Measurements from ENCODE around the gene NGF.
"Not testable (repeated sequence)": the region's sequence is repeated elsewhere in the genome, so short reads cannot be mapped to it uniquely, and the experiment has no call there.

NGF gene
- total RNA-seq, result 0 reads per million in 2 donors

DNA sequence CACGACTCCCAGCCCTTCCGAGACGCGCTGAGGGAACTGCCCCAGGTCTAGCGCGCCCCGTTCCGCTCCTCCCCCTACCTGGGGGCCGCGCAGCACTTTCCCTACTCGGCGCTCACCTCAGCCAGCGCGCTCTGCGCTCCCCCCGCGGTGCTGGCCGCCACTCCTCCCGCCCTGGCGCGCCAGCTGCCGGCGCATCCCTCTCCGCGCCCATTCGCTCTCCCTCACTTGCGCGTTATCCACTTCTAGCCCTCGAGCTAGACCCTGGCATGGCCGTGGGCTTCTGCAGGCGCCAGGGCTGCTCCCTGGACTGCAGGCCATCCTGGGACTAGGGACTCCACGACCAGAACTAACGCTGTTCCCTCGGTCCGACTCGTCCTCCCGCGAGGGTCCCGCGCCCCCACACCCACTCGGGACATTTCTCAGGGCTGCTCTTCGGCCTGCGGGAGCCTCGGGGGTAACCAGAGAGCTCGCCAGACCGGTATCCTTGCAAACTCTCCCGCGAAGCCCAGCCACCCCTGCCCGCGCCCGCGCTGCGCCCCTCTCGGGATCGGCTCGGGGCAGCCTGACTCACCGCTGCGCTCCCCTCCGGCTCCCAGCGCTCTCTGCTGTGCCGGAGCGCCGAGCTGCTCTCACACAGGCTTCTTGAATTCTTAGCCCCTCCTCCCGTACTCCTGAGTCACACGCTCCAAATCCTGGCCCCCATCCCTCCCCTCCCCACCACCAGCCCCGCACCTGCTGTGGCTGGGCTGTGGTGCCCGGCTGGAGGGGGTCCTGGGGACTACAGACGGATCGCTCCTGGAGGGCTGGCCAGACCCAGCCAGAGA lies at the start of gene NGF:
NGF (minus strand) TSS at position 617 of the 824 bp plus-strand sequence. CDS start 51,454 bp downstream, outside the sequence.
- DNase-seq, result no peak

DNA sequence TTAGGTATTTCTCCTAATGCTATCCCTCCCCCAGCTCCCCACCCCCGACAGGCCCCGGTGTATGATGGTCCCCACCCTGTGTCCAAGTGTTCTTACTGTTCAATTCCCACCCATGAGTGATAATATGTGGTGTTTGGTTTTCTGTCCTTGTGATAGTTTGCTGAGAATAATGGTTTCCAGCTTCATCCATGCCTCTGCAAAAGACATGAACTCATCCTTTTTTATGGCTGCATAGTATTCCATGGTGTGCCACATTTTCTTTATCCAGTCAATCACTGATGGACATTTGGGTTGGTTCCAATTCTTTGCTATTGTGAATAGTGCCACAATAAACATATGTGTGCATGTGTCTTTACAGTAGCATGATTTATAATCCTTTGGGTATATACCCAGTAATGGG lies 45.4 kb upstream of the NGF start:
- DNase-seq, result not testable (repeated sequence)

DNA sequence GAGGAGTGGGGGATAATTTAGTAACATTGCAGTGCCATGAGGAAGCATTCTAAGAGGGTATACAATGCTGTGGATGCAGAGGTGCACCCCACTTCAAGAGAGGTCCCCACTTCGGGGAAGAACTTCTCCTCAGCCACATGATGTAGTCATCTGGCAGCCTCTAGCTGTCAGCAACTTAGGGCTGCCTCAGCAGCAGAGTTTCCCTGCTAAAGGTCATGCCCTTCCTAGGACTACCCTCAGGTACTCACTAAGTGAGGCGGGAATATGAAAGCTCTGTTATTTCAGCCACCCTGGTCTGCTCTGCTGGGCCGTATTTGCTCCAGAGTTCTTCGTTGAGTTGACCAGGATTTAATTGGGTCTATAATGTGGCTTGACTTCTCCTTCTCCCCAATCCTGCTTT lies 41.9 kb upstream of the NGF start:
- DNase-seq, result no peak

DNA sequence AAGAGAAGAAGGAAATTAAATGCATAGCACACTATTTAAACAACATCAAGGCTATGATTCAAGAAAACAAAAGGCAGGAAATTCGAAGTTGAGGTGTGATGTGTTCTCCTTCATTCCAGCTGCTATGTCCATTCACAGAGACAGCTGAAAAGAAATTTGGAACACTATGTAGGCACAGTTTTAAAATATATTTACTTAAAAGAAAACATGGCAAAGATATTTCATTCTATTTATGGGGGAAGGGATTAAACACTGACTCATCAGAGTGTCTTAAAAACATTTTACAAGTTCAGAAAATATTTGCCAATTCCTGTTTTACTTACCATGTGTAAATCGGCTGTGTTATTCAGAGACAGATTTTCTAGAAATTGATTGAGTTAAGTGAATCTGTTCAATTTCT lies 39.4 kb upstream of the NGF start:
- no peak for DNase-seq

DNA sequence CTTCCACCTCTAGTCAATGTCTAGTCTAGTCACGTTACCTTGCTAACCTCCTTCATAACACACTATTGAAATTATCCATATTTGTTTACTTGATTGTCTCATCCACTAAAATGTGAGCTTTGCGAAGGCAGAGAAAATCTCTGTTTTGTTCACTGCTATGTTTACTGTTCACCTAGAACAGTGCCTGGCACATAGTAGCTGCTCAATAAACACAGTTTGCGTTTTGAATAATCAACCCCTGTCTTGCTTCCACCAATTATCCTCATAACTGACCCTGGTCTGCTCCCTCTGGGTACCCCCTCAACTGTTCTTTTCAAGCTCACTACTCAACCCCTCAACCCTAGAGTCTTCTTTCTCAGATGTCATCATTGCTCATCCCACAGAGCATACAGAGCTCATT lies 36.5 kb upstream of the NGF start:
- no peak for DNase-seq

DNA sequence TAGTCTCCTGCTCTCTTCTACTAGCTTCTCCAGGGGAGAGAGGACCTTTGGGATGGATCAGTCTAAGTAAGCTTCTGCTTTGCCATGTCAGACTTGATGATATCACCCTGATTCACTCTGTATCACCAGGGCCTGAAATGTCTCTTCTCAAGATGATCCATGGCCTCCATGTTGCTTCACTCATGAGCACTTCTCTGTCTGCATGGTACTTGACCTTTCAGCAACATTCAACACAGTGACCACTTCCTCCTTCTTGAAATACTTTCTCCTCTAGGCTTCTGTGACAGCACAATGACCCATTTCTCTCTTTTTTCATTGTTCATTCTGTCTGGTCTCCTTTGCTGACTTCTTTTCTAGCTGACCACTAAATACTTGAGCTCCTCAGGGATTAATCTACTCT lies 35.3 kb upstream of the NGF start:
- no peak for DNase-seq

DNA sequence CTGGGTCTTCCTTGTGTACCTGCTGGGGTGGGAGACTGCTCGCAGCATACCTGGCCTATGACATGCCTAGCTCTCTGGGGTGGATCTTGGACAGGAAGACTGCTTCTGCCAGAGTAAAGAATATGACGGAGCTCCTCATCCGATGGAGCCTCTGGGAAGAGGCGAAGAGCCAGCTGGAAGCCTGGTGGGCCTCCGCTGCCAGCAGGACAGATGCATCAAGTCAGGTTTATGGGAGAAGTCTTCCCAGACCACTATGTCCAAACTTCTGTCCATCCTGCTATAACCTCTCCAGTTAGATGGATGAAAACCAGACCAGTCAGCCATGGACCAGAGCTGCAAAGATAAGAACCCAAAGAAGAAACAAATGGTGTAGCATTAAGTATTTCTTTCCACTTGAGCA lies 27.7 kb upstream of the NGF start:
- DNase-seq, result no peak

DNA sequence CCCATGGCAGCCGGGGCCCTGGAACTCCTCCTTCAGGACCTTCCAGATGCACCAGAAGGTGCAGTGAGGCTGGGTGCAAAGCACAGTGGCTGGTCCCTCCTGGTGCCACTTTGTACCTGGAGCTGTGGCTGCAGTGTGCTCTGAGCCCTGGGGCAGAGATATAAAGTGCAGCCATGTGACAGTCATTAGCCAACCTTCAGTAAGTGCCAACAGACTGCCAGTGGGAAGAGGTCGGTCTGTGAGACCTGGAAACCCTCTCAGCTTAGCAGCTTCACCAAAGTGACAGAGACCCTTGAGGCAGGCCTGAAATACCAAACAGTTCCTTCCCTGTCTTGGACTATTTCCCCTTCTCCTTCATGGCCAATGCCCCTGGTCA lies 26.7 kb upstream of the NGF start:
- no peak for DNase-seq

DNA sequence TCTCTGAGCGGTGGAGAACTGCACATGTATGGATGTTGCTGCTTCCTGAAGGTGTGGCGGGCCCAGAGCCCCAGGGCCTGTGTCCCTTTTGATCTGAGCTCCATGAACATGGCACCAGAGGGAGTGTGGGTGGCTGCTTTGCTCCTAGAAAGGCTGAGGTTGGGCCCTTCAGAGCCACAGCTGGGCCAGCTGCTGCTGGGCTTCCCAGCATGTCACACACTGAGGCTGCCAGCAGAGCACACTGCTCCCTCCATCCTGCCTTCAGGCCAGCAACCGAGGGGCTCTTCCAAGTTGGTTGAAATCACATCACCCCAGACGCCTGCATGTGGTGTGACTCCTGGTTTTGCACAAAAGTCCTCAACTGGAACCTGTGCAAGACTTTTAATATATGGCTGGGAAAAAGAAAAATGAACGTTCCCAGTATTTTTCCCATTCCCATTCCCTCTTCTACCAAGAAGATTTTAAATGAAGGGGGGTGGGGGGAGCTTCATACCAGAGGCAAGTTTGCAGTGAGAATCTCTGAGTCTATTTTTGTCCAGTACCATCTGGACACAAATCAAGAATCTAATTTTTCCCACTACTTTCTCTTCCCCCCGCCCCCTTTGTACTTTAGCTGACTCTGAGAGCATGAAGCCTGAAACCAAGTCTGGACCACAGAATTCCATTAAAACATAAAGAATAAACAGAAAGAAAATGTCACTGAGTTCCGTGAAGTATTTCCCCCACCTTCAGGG lies 26.2 kb upstream of the NGF start:
- no peak for DNase-seq

DNA sequence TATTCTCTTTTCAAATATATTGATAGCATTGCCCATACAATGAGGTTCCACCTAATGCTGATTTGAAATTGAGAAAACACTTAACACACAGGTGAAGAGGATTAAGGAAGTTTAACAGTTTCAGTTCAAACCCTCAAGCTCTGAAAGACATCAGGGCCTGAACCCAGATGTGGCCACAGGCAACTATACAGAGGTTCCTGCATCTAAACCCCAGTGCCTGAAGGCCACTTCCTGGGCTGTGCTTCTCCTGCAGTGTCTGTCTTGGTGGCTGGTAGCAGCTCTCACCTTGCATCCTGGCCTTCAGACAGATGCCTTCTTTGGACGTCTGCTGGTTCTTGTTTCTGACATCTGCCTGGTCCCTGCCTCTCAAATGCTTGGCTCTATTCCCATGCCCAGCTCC lies 25.1 kb upstream of the NGF start:
- DNase-seq, result no peak

DNA sequence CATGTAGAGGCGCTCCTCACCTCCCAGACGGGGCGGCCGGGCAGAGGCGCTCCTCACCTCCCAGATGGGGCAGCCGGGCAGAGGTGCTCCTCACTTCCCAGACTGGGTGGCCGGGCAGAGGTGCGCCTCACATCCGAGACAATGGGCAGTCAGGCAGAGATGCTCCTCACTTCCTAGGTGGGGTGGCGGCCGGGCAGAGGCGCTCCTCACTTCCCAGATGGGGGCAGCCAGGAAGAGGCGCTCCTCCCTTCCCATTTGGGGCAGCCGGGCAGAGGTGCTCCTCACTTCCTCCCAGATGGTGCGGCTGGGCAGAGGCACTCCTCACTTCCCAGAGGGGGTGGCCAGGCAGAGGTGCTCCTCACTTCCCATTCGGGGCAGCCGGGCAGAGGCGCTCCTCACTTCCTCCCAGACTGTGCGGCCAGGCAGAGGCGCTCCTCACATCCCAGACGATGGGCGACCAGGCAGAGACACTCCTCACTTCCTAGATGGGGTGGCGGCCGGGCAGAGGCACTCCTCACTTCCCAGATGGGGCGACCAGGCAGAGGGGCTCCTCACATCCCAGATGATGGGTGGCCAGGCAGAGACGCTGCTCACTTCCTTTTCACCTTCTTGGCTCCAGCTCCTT lies 22.6 kb upstream of the NGF start:
- not testable (repeated sequence) for DNase-seq

DNA sequence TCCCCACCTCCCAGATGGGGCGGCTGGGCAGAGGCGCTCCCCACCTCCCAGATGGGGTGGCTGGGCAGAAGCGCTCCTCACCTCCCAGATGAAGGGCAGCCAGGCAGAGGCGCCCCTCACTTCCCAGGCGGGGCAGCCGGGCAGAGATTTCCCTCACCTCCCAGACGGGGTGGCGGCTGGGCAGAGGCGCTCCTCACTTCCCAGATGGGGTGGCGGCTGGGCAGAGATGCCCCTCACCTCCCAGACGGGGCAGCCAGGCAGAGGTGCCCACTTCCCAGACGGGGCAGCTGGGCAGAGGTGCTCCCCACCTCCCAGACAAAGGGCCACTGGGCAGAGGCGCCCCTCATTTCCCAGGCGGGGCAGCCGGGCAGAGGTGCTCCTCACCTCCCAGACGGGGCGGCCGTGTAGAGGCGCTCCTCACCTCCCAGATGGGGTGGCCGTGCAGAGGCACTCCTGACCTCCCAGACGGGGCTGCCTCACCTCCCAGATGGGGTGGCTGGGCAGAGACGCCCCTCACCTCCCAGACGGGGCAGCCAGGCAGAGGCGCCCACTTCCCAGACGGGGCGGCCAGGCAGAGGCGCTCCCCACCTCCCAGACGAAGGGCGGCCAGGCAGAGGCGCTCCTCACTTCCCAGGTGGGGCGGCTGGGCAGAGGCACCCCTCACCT lies 21.9 kb upstream of the NGF start:
- DNase-seq, result not testable (repeated sequence)

DNA sequence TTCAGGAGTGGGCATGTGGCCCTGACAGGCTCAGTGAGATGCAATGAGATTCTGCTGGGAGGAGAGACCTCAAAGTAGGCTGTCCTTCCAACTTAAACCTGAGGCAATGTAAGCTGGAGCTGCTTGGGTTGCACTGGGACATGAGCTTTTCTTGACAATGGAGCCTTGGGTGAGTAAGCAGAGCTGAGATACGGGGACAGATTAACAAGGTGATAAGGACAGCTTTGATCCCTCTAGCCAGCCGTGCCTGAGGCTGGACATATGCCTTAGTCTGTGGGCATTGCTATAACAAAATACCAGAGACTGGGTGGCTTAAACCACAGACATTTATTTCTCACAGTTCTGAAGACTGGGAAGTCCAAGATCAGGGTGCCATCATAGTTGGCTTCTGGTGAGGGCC lies 18.3 kb upstream of the NGF start:
- DNase-seq, result no peak

DNA sequence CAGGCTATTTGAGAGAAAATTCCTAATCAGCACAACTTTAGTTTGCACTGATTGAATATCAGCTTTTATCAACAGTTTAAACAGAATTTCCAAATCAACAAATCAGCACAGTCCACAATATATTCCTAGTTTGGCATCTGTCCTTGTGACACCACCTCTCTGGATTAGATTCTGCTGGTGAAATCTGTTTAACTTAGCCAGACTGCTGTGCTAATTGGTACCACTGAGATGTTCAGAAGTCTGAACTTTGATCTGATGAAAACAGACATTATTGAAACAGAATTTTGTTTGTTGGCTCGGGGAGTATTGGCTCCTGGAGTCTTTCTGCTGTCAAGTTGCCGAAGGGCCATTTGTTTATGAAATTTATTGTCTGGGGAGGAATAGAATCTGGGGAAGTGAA lies 17.0 kb upstream of the NGF start:
- no peak for DNase-seq

DNA sequence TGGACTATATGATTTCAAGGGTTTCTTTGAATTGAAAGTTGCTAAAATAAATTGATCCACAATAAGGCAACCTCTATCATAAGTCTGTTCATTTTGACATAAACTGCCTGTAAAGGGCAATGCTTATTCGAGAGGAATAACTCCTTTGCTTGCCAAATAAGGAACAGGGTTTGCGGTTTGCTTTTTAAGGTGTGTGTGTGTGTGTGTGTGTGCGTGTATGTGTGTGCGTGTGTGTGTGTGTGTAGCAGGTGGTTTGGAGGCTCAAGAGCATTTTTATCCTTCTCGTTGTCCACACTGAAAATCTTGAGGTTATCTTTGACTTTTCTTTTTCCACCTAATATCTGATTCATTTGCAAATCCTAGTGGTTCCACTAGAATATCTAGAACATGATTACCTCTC lies 13.1 kb upstream of the NGF start:
- no peak for DNase-seq

DNA sequence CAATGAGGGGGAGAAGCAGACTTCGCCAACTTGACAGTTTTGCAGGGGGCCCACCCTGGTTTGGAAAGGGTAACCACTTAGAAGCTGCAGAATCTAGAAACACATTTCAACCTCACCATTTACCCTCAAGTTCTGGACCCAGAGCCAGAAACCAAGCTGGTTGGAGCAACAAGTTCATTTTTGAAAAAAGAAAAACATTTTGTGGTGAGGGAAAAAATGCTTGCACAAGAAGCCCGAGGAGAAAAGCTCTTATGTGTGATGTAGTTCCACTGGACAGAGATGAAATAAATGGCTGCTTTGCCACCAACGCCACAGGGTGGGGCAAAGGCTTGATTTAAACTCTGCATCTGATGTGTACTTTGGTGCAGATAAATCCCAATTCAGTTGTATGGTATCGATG lies 10.6 kb upstream of the NGF start:
- no peak for DNase-seq

DNA sequence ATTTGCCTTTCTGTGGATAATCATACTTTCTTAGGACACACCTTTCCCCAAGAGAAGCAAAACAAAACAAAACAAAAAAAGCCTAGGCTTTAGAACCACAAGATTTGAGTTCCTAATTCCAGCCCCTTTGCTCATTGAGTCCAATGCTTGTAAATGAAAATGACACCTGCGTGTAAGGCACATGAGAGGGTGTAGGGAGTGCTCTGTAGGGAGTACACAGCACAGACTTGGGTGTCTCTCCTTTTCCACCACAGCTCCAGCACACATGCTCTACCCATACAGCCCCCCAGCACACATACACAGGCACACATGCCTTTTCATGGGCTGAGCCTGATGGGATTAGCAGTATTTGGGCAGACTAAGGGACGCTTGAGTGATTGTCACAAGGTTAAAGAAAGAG lies 9.2 kb upstream of the NGF start:
- DNase-seq, result no peak

DNA sequence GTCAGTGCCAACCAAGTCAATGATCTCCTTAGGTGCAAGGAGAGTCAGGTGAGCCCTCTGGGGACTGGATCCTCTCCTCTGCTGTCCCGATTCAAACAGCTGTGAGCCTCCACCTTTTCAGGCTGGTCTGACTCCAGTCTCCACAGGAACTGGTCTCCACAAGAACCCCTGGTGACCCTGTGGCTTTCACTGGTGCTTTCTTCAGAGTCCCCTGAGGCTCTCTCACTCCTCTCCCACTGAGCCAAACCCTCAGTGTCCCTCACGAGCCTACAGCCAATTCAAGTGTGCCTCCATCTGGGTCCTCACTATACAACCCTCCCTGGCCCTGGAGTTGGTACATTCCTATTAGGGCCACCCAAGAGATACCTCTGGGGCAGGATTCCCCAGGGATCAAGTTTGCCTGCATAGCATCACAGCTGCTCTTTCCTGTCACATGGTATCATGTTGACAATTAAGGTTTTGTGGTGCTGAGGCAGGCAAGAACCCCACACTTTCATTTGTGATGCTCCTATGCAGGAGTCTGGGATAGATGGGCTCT lies 5.2 kb upstream of the NGF start:
- no peak for DNase-seq

DNA sequence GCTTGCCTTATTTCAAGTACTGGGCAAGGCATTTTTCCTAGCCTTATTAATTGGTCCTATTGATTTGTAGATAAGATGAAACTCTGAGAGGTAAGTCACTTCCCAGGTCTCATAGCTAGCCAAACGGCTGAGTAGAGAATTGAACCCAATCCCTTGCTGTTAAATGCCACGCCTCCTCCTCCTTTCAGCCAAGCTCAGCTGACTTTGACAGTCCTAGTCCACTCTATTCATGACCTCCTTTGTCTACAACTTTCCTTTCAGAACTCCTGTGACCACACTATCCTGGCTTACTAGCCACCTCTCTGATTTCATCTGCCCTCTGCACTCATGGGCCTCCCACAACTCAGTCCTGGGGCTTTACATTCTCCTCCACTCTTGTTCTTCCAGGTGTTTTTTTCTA lies 3.9 kb upstream of the NGF start:
- no peak for DNase-seq

DNA sequence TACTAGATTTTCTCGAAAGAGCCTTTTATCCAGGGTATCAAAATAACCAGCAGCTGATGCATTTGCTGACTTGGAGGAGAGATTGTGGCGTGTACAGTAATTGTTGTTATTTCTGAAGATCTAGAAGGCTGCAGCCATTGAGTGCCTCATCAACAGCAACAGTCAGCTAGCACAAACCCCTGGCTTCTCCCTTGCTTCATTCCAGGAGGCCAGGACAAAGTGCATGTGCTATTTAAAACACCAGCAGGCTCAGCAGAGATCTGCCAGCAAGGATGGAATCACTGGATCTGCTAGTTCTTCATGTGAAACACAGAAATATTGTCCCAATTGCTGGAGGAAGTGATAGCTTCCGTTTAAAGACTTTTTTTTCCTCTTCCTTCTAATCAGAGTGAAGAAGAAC lies 2.8 kb upstream of the NGF start:
- DNase-seq, result no peak

DNA sequence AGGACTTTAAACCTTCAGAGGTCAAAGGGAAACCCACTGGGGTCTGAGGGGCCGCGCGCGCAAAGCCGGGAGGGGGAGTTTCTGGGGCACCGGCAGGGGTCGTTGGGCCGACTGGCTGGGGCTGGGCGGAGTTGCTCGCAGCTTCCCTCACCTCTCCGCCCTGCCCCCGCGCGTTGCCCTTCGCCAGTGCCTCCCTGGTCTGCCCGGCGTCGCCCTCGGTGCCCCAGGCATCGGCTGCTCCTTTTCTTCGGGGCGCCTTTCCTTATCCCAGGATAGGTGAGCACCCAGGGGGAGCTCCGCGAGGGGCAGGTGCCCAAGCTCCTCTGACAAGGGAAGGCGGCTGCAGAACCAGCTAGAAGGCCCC lies 390 bp upstream of the NGF start:
- DNase-seq, result no peak

DNA sequence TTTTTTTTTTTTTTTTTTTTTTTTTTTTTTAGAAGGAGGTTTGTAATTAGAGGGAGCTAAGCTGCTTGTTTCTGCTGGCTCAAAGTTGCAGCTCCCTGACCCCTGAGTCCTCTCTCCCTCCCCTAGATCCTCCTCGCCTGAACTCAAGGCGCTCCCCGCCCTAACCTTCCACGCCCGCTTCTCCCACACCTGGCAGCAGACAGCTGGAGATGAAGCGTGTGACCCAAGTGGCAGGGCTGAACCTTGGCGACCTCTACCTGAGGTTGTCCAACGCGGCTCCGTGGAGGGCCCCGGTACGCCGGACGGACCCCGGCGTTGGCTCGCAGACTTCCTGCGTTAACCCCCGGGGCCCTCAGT lies 795 bp downstream of the NGF start:
- DNase-seq, result no peak

DNA sequence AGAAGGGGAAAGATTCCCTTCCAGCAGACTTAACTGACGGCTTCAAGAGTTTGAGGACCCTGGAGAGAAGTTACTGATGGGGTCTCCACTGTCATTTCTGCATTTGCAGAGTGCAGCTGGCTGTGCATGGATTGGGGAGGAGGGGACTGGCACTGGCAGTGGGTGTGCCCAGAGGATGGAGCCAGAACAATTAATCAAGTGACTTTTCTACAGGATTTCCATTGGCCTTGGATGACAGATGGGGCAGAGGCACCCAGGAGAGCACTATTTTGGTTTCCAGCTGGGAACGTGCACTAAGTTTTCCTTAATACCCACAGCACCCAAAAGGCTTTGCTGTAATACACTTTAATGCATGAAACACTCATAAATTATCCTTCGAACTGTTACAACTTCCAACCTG lies 1.3 kb downstream of the NGF start:
- no peak for DNase-seq
